K562 (cell line): ENCODE measurements around the gene PRKCQ. TPM values are rescaled to one million over a fixed set of nuclear protein-coding genes. Genes with fewer than 3 reads are reported as not detected.

Experiments
- ATAC-seq: fragments of 200-7000 bp; cut with Tn5 transposase; 3 replicates; pipeline ENCODE4 v1.9.1; 2020; ENCODE audit warnings: moderate library complexity
- BruUV-seq: library from RNA; stranded (reverse); fragments of 400-500 nt; replicated peaks from 2 replicates; lab custom pipeline; 2021; lab: Mats Ljungman, UMichigan
- CTCF ChIA-PET: fragments of 300-600 bp; formaldehyde crosslinking; extraction: SDS; loops from one replicate; lab custom pipeline; 2021; ENCODE audit warnings: low intra/inter-chr PET ratio; lab: Yijun Ruan, JAX
- POLR2A ChIA-PET: fragments of 300-600, 350-650 bp; sonication (Branson Sonifier 250); formaldehyde crosslinking; extraction: SDS; loops from one replicate; lab custom pipeline; 2021; ENCODE audit warnings: antibody characterized with exemption, inconsistent platforms; lab: Yijun Ruan, JAX
- DNase-seq, 4 experiments: peaks; one replicate each; pipeline versions ENCODE4 v3.0.0 to v3.0.0-alpha.2; 2011 to 2018; ENCODE audit warnings: low spot score in 3 of 4, mixed read lengths in 3 of 4; ENCODE audit errors: extremely low read depth in 1 of 4
- FAIRE-seq: peaks from 2 replicates; lab custom pipeline; 2011; peaks lifted over from hg19 to GRCh38; lab: Jason Lieb, UNC
- H2AFZ ChIP-seq: 2 replicates; pipeline ENCODE4 v1.6.0; 2011; ENCODE audit warnings: low read depth, low read length, control low read depth, inconsistent platforms
- H3K27ac ChIP-seq: fragments of 200-600 bp; 3 replicates; pipeline ENCODE4 v1.8.0; 2011; ENCODE audit warnings: low read depth, mild to moderate bottlenecking, control low read depth, inconsistent platforms, low read length, moderate library complexity, mixed read lengths; ENCODE audit errors: extremely low read depth
- H3K27me3 ChIP-seq, 2 experiments: fragments of 300-600 bp in 1 of 2; 2 replicates in 1 of 2; 3 replicates in 1 of 2; pipeline versions ENCODE4 v1.6.0 to v1.8.0; 2011; ENCODE audit warnings: inconsistent platforms in 2 of 2, low read length in 2 of 2, mild to moderate bottlenecking in 1 of 2, mixed read lengths in 1 of 2, moderate library complexity in 1 of 2; ENCODE audit not compliant: control insufficient read depth in 2 of 2, insufficient read depth in 2 of 2
- H3K36me3 ChIP-seq: fragments of 300-600 bp; 3 replicates; pipeline ENCODE4 v1.8.0; 2011; ENCODE audit warnings: mild to moderate bottlenecking, low read length, inconsistent platforms; ENCODE audit not compliant: control insufficient read depth, insufficient read depth
- H3K4me1 ChIP-seq, 2 experiments: fragments of 200-600 bp in 1 of 2; replicated peaks in 1 of 2; 2 replicates in 1 of 2; 3 replicates in 1 of 2; pipeline versions ENCODE4 v1.5.1 to v1.8.0; 2011; ENCODE audit warnings: inconsistent platforms in 2 of 2, low read length in 2 of 2, mild to moderate bottlenecking in 1 of 2, mixed read lengths in 1 of 2, moderate library complexity in 1 of 2; ENCODE audit not compliant: control insufficient read depth in 2 of 2, insufficient read depth in 2 of 2
- H3K4me2 ChIP-seq: 2 replicates; pipeline ENCODE4 v1.6.1; 2011; ENCODE audit warnings: low read length, control low read depth, inconsistent platforms, mixed read lengths; ENCODE audit not compliant: insufficient read depth
- H3K4me3 ChIP-seq: fragments of 200-600 bp; sonication (generic), shearing (Covaris generic); 2 replicates; pipeline ENCODE4 v1.5.1; 2016; ENCODE audit warnings: control low read depth, inconsistent platforms
- H3K79me2 ChIP-seq: fragments of 200-600 bp; 3 replicates; pipeline ENCODE4 v1.8.0; 2011; ENCODE audit warnings: low read length, inconsistent platforms; ENCODE audit not compliant: control insufficient read depth, insufficient read depth
- H3K9ac ChIP-seq, 2 experiments: 2 replicates each; pipeline versions ENCODE4 v1.6.0 to v1.6.1; 2011; ENCODE audit warnings: low read depth in 2 of 2, low read length in 2 of 2, control low read depth in 1 of 2, inconsistent platforms in 1 of 2, mild to moderate bottlenecking in 1 of 2, mixed read lengths in 1 of 2; ENCODE audit not compliant: insufficient read depth in 1 of 2
- H3K9me1 ChIP-seq: one replicate; pipeline ENCODE4 v1.6.0; 2011; ENCODE audit warnings: inconsistent platforms, mild to moderate bottlenecking, low read length, moderate library complexity; ENCODE audit not compliant: control insufficient read depth, insufficient read depth
- H3K9me3 ChIP-seq: replicated peaks from 2 replicates; pipeline ENCODE4 v1.5.1; 2011; ENCODE audit warnings: low read depth, low read length, inconsistent platforms; ENCODE audit not compliant: control insufficient read depth, insufficient read depth
- H4K20me1 ChIP-seq: replicated peaks from 2 replicates; pipeline ENCODE4 v1.6.1; 2011; ENCODE audit warnings: low read length, inconsistent platforms, mixed read lengths; ENCODE audit not compliant: control insufficient read depth, insufficient read depth
- HMG20B ChIP-seq: fragments of 250-450 bp; sonication (Bioruptor Pico); IDR thresholded peaks from 2 replicates; pipeline ENCODE4 v1.5.0; 2021; ENCODE audit warnings: mild to moderate bottlenecking
- THAP7 ChIP-seq: fragments of 250-450 bp; sonication (Bioruptor Pico); IDR thresholded peaks from 2 replicates; pipeline ENCODE4 v1.5.0; 2021
- ZBTB40 ChIP-seq, 2 experiments: fragments of 450-650 bp in 1 of 2; sonication (generic) in 1 of 2; formaldehyde crosslinking in 1 of 2; IDR thresholded peaks; 2 replicates each; pipeline versions ENCODE4 v1.7.1 to v1.9.0; 2016 to 2022; ENCODE audit warnings: inconsistent platforms in 1 of 2, mild to moderate bottlenecking in 1 of 2, missing genetic modification reagents in 1 of 2
- WGBS: fragments of 100-300 bp; shearing (Covaris generic); methylation state at CpG from one replicate; pipeline ENCODE4 v1.1.6; 2016; ENCODE audit warnings: low coverage, mixed read lengths; ENCODE audit not compliant: insufficient coverage; ENCODE audit errors: missing lambda C conversion rate; 5-methylcytosine and 5-hydroxymethylcytosine counted together
- in situ Hi-C: fragments of 300-500 bp; cut with MboI; formaldehyde crosslinking; loops from 4 replicates; pipeline ENCODE4 v1.15.0; 2018; ENCODE audit warnings: inconsistent platforms, mixed read lengths
- intact Hi-C: fragments of 100-400 bp; cut with micrococcal nuclease; formaldehyde crosslinking; loops from 2 replicates; pipeline ENCODE4 v1.14.2; 2022
- polyA plus RNA-seq, 8 experiments: library from polyadenylated mRNA; depleted of rRNA in 4 of 8; stranded (reverse) in 5 of 8; unstranded in 3 of 8; fragments of >200 nt; fragmentation: Nextera tagmentation in 2 of 8; fragmentation: Illumina TruSeq in 1 of 8; extraction: Ambion mirVana in 2 of 8; extraction: Trizol in 1 of 8; gene quantifications; 2 replicates each; pipeline versions ENCODE4 v1.2.1 to v1.2.3, GENCODE V29; 2011 to 2014; ENCODE audit warnings: inconsistent platforms in 1 of 8, missing spikeins in 1 of 8
- total RNA-seq, 7 experiments: library from RNA; depleted of rRNA in 6 of 7; stranded (reverse); fragments of >200 nt in 6 of 7; fragmentation: Illumina TruSeq in 2 of 7; extraction: Trizol in 2 of 7; gene quantifications; 2 replicates each; pipeline versions ENCODE4 v1.2.1 to v1.2.3, GENCODE V29; 2011 to 2021; ENCODE audit warnings: low replicate concordance in 1 of 7

Gene PRKCQ
- total and polyA plus RNA-seq, 9 of the 15 experiments (the other 6 are each of a cell fraction or from before 2014, with no cell fraction given): 4.4 to 23.3 (median 14.6) TPM

- BruUV-seq: no TSS peak
- no peaks in the 10 kb centered on the region for H3K79me2 ChIP-seq
- H3K4me1 ChIP-seq: peaks cover 0 to 5% of the 10 kb centered on the region in 2 experiments; a peak in 3 of 5 replicates
- no peak overlapping the region for H2AFZ ChIP-seq
- no peaks in the 10 kb centered on the region for H4K20me1 ChIP-seq
- no peaks in the 10 kb centered on the region for H3K36me3 ChIP-seq
- H3K9me1 ChIP-seq: no peaks in the 10 kb centered on the region
- H3K9me3 ChIP-seq: no peaks in the 10 kb centered on the region; the same call in 1 of the 2 replicates
- H3K4me3 ChIP-seq: no peak overlapping the region
- no peak overlapping the region for H3K27ac ChIP-seq
- FAIRE-seq (no peak), DNase-seq (no peak), ATAC-seq (no peak)
- WGBS: 13% methylated on average over 2 of the region's 2 CpGs
- H3K4me2 ChIP-seq: no peak overlapping the region
- peaks cover 8 to 14% of the 10 kb centered on the region in 2 experiments; a peak in 2 of 5 replicates for H3K27me3 ChIP-seq
- intact Hi-C loops (no loop called here), in situ Hi-C loops (loop anchor here (5.0 to 25.0 kb wide), 3 partner anchors 191 to 456 kb away; partner anchors contain the start of gene PFKFB3)
- no peak overlapping the region for H3K9ac ChIP-seq
- ChIA-PET CTCF (no interaction called here), POLR2A (no interaction called here)
- no peak for TF ChIP-seq THAP7 (CRISPR knock-in tag)
- TF ChIP-seq ZBTB40 (IDR thresholded peaks at IDR 0.05): peak; percentile 92
- TF ChIP-seq ZBTB40 (CRISPR knock-in tag; IDR thresholded peaks at IDR 0.05): 0 out of 2 replicates have a peak, but pooled peaks have one; percentile 49
- TF ChIP-seq HMG20B (CRISPR knock-in tag): no peak
Measured at GRCh38 chr10:6393168-6393567, 186.9 kb downstream of the PRKCQ start.
